Endothelial cell (in vitro differentiated cells): ENCODE measurements around the gene CKM. TPM values are rescaled to one million over a fixed set of nuclear protein-coding genes. Genes with fewer than 3 reads are reported as not detected.
"Not testable (repeated sequence)": the region's sequence is repeated elsewhere in the genome, so short reads cannot be mapped to it uniquely, and the experiment has no call there.

Experiments
- DNase-seq: peaks from one replicate; pipeline ENCODE4 v3.0.0; 2021; ENCODE audit warnings: low spot score
- H3K27ac Mint-ChIP-seq: one replicate; pipeline ENCODE4 v1.8.0; 2021; ENCODE audit warnings: mixed read lengths, inconsistent platforms; ENCODE audit not compliant: unreplicated experiment
- H3K27me3 Mint-ChIP-seq: one replicate; pipeline ENCODE4 v1.8.0; 2021; ENCODE audit warnings: mild to moderate bottlenecking, moderate library complexity, mixed read lengths, inconsistent platforms; ENCODE audit not compliant: unreplicated experiment
- H3K36me3 Mint-ChIP-seq: one replicate; pipeline ENCODE4 v1.8.0; 2021; ENCODE audit warnings: mild to moderate bottlenecking, low read depth, mixed read lengths, inconsistent platforms; ENCODE audit not compliant: unreplicated experiment
- H3K4me1 Mint-ChIP-seq: one replicate; pipeline ENCODE4 v1.8.0; 2021; ENCODE audit warnings: mild to moderate bottlenecking, mixed read lengths, inconsistent platforms; ENCODE audit not compliant: unreplicated experiment
- H3K4me3 Mint-ChIP-seq: one replicate; pipeline ENCODE4 v1.8.0; 2021; ENCODE audit warnings: mild to moderate bottlenecking, mixed read lengths, inconsistent platforms; ENCODE audit not compliant: unreplicated experiment
- H3K9me3 Mint-ChIP-seq: one replicate; pipeline ENCODE4 v1.8.0; 2021; ENCODE audit warnings: mixed read lengths, inconsistent platforms; ENCODE audit not compliant: unreplicated experiment
- total RNA-seq: library from RNA; stranded (reverse); fragmentation: NEBNext Ultra II Directional; extraction: Animal tissue kit (Norgen Biotek cat#: 25700); gene quantifications from one replicate; pipeline ENCODE4 v1.2.1, GENCODE V29; 2021; ENCODE audit not compliant: unreplicated experiment
- TF ChIP-seq, protein P1 (sequence below): fragments of 200-600 bp; sonication (generic); IDR thresholded peaks from one replicate; pipeline ENCODE4 v1.5.0; 2021; ENCODE audit warnings: antibody characterized with exemption; ENCODE audit not compliant: unreplicated experiment

The CKM gene
- total RNA-seq, 1 donor from 2014 or later, result not detected

DNA sequence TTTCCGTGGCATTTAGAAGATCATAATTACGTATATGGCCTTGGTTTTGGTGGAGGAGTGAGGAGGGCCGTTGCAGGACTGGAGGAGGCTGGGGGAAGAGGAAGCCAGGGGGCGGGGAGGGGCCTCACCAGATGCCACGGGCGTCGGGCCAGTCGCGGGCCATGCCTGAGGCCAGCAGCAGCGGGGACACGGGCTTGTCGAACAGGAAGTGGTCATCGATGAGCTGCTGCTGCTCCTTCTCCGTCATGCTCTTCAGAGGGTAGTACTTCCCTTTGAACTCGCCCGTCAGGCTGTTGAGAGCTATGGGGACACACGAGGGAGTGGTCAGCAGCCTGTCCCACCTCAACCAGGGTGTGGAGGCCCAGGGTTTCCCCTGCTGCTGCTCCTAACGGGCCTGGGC lies 11.1 kb downstream of the CKM start:
- H3K9me3 Mint-ChIP-seq, result no peaks in the 10 kb centered on the region
- H3K27me3 Mint-ChIP-seq, result peaks cover 14% of the 10 kb centered on the region
- DNase-seq, result no peak
- TF ChIP-seq, protein P1, sequence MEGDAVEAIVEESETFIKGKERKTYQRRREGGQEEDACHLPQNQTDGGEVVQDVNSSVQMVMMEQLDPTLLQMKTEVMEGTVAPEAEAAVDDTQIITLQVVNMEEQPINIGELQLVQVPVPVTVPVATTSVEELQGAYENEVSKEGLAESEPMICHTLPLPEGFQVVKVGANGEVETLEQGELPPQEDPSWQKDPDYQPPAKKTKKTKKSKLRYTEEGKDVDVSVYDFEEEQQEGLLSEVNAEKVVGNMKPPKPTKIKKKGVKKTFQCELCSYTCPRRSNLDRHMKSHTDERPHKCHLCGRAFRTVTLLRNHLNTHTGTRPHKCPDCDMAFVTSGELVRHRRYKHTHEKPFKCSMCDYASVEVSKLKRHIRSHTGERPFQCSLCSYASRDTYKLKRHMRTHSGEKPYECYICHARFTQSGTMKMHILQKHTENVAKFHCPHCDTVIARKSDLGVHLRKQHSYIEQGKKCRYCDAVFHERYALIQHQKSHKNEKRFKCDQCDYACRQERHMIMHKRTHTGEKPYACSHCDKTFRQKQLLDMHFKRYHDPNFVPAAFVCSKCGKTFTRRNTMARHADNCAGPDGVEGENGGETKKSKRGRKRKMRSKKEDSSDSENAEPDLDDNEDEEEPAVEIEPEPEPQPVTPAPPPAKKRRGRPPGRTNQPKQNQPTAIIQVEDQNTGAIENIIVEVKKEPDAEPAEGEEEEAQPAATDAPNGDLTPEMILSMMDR, result no peak
- no peak overlapping the region for H3K27ac Mint-ChIP-seq
- H3K4me1 Mint-ChIP-seq, result peaks cover 2% of the 10 kb centered on the region
- H3K4me3 Mint-ChIP-seq, result no peak overlapping the region
- H3K36me3 Mint-ChIP-seq, result no peaks in the 10 kb centered on the region

DNA sequence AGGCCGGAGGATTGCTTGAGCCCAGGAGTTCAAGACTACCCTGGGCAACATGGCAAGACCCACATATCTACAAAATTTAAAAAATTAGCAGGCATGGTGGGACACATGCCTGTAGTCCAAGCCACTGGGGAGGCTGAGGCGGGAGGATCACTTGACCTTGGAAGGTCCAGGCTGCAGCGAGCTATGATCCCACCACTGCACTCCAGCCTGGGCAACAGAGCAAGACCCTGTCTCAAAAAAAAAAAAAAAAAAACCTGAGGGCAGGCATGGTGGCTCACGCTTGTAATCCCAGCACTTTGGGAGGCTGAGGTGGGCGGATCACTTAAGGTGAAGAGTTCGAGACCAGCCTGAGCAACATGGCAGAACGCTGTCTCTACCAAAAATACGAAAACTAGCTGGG lies 13.4 kb downstream of the CKM start:
- not testable (repeated sequence) for DNase-seq, H3K9me3 Mint-ChIP-seq, H3K27ac Mint-ChIP-seq, H3K4me1 Mint-ChIP-seq, H3K4me3 Mint-ChIP-seq, H3K36me3 Mint-ChIP-seq
- H3K27me3 Mint-ChIP-seq, result peaks cover 18% of the 10 kb centered on the region

DNA sequence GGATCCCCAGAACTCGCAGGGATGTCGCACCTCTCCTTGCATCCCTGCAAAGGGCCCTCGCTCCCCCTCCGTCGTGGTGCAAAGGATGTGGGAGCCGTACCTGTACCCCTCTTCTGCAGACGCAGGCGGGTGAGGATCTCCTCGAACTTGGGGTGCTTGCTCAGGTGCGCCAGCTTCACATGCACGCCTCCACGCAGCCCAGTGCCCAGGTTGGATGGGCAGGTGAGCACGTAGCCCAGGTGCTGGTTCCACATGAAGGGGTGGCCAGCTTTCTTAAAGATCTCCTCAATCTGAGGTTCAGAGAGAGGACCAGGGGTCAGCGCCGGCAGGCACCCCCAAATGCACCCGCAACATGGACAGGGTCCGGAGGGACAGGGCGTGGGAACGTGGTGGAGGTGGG lies 15.3 kb downstream of the CKM start:
- TF ChIP-seq, protein P1, result no peak
- H3K4me1 Mint-ChIP-seq, result peaks cover 3% of the 10 kb centered on the region
- H3K4me3 Mint-ChIP-seq, result no peak overlapping the region
- H3K27me3 Mint-ChIP-seq, result peaks cover 22% of the 10 kb centered on the region
- H3K36me3 Mint-ChIP-seq, result peaks cover 6% of the 10 kb centered on the region
- H3K9me3 Mint-ChIP-seq, result no peaks in the 10 kb centered on the region
- H3K27ac Mint-ChIP-seq, result peak overlapping the region; percentile 42
- DNase-seq, result no peak

DNA sequence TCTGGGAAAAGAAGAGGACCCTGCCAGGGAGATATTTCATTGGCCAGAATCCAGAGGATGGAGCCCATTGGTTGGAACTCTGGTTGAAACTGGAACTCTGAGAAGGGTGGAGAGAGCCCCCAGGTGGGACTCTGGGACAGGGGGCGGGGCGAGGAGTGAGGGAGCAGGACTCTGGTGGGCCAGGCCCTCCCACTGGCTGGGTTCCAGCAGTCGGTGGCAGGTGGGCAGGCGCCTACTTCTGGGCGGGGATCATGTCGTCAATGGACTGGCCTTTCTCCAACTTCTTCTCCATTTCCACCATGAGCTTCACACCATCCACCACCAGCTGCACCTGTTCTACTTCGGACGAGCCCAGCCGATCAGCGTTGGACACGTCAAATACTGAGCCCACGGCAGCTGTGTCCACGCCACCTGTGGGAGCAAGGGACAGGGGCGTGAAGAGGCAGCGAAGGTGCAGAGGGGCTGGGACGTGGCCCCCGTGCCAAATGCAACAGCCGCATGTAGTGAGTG lies 16.1 kb downstream of the CKM start:
- Mint-ChIP-seq H3K27ac (no peak overlapping the region), H3K4me3 (no peak overlapping the region), H3K9me3 (no peaks in the 10 kb centered on the region), H3K4me1 (peaks cover 3% of the 10 kb centered on the region), H3K36me3 (peaks cover 10% of the 10 kb centered on the region), H3K27me3 (peaks cover 23% of the 10 kb centered on the region)
- TF ChIP-seq, protein P1, result no peak
- DNase-seq, result no peak

DNA sequence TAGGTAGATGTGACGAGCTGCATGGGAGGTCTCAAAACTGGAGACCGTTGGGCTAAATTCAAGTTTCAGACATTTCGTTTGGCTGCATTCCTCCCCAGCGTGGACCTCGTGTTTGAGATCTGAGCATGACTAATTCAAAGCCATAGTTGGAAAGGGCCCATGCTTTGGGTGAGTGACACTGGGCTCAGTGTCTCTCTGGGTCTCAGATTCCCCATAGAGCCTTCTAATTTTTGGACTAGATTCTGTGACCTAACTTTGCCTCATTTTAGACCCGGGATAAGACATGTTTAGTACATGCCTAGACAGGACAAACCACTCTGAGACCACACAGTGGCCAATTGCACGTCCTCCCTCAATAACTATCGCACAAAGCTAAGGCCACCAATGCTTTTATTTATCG lies 16.6 kb downstream of the CKM start:
- no peak for DNase-seq
- Mint-ChIP-seq H3K27ac (no peak overlapping the region), H3K27me3 (peaks cover 21% of the 10 kb centered on the region), H3K36me3 (peaks cover 10% of the 10 kb centered on the region), H3K4me1 (peaks cover 3% of the 10 kb centered on the region), H3K4me3 (no peak overlapping the region), H3K9me3 (no peaks in the 10 kb centered on the region)
- TF ChIP-seq, protein P1, result no peak

DNA sequence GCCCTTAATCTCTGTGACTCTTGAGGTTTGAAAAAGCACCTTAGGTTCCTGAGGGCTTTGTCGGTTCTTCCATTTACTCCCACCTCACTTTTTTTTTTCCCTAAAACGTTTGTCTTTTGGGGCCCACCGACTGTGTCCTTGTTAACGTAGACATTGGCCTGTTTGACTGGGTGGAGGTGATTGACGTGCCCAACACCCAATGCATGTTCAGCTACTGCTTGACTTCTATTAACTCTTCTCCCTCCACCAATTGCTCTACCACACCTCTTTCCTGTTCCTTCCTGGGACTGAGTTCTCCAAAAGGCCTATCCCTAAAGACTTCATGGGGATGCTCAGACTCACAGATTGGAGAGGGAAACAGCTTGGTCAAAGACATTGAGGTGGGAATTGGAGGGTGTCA lies 17.3 kb downstream of the CKM start:
- Mint-ChIP-seq H3K27ac (no peak overlapping the region), H3K27me3 (peaks cover 21% of the 10 kb centered on the region), H3K36me3 (peaks cover 15% of the 10 kb centered on the region), H3K9me3 (no peaks in the 10 kb centered on the region), H3K4me3 (no peak overlapping the region), H3K4me1 (peaks cover 3% of the 10 kb centered on the region)
- TF ChIP-seq, protein P1, result no peak
- DNase-seq, result no peak
